GM23248 (cell line): ENCODE results near the gene MMP14.

Experiments
- EZH2 ChIP-seq: fragments of 200-600 bp; sonication (generic); IDR thresholded peaks from 2 replicates; pipeline ENCODE4 v1.6.1; 2018; ENCODE audit warnings: antibody characterized with exemption, mild to moderate bottlenecking; ENCODE audit not compliant: insufficient read depth, poor library complexity, severe bottlenecking
- EZH2phosphoT487 ChIP-seq: fragments of 200-600 bp; sonication (generic); IDR thresholded peaks from 2 replicates; pipeline ENCODE4 v1.6.1; 2018; ENCODE audit warnings: antibody characterized with exemption, moderate library complexity, mild to moderate bottlenecking, low read depth; ENCODE audit not compliant: insufficient read depth

GRCh38 chr14:22822571-22823098, 13.8 kb upstream of the MMP14 start:
- TF ChIP-seq EZH2 (no peak), EZH2phosphoT487 (no peak)
